Adrenal gland (tissue), 12 donors: ENCODE measurements around the gene SLC6A5. TPM values are rescaled to one million over a fixed set of nuclear protein-coding genes. Genes with fewer than 3 reads are reported as not detected.

ENCODE experiments used
- DNase-seq, 7 donors: peaks; one replicate each; pipeline ENCODE4 v3.0.0-alpha.2; 2019 to 2020
- H3K27ac ChIP-seq, 5 donors: fragments of 200-600 bp; sonication (generic) in 4 of 5; 1 replicate in 3 of 5; 2 replicates in 2 of 5; pipeline versions ENCODE4 v1.5.1 to v1.8.0; 2016 to 2020; ENCODE audit warnings: mild to moderate bottlenecking in 1 of 5
- H3K27me3 ChIP-seq: fragments of 200-600 bp; 2 replicates; pipeline ENCODE4 v1.8.0; 2021
- H3K36me3 ChIP-seq, 2 donors: fragments of 200-600 bp; replicated peaks in 1 of 2; 1 replicate in 1 of 2; 2 replicates in 1 of 2; pipeline versions ENCODE4 v1.5.1 to v1.8.0; 2018 to 2022
- H3K4me1 ChIP-seq, 2 donors: fragments of 200-600 bp; replicated peaks in 1 of 2; 1 replicate in 1 of 2; 2 replicates in 1 of 2; pipeline versions ENCODE4 v1.5.1 to v1.8.0; 2018 to 2021
- H3K4me3 ChIP-seq, 4 donors: fragments of 200-600 bp; sonication (generic) in 3 of 4; one replicate each; pipeline ENCODE4 v1.5.1; 2016 to 2018
- H3K9me3 ChIP-seq, 3 donors: fragments of 200-600 bp; sonication (generic) in 1 of 3; replicated peaks in 1 of 3; 1 replicate in 2 of 3; 2 replicates in 1 of 3; pipeline versions ENCODE4 v1.5.1 to v1.8.0; 2016 to 2021
- CTCF ChIP-seq, 6 experiments: fragments of 450-650 bp in 4 of 6; fragments of 200-600 bp in 2 of 6; sonication (generic) in 1 of 6; IDR thresholded peaks; 1 replicate in 5 of 6; 2 replicates in 1 of 6; pipeline versions ENCODE4 v1.5.1 to v1.8.0; 2016 to 2021; ENCODE audit warnings: antibody characterized with exemption in 6 of 6, mild to moderate bottlenecking in 2 of 6, moderate library complexity in 1 of 6
- POLR2A ChIP-seq, 2 donors: fragments of 450-650 bp; IDR thresholded peaks; one replicate each; pipeline ENCODE4 v1.6.1; 2017; ENCODE audit warnings: antibody characterized with exemption in 2 of 2, mild to moderate bottlenecking in 2 of 2, moderate library complexity in 1 of 2
- WGBS, 4 donors: extraction: QIAGEN DNeasy Blood & Tissue Kit in 2 of 4; methylation state at CpG; one replicate each; pipeline versions ENCODE4 v1.1.5 to v1.1.7; 2013 to 2017; 5-methylcytosine and 5-hydroxymethylcytosine counted together
- intact Hi-C, 2 donors: fragments of 100-400 bp; cut with DNase I; formaldehyde crosslinking; loops; one replicate each; pipeline versions ENCODE4 v1.14.1 to v1.15.0; 2022 to 2023
- polyA plus RNA-seq, 3 donors: library from polyadenylated mRNA; stranded (reverse); fragments of 200-250 nt in 2 of 3; fragments of 350-450 nt in 1 of 3; fragmentation: Illumina TruSeq in 1 of 3; extraction: RNeasy Lipid Tissue Mini Kit (QIAGEN cat#74804) in 1 of 3; gene quantifications; one replicate each; pipeline ENCODE4 v1.2.3, GENCODE V29; 2013 to 2014
- total RNA-seq, 9 donors: library from RNA; depleted of rRNA in 4 of 9; stranded (reverse); fragments of >200 nt in 4 of 9; fragments of 120-200 nt in 1 of 9; fragmentation: NEBNext Ultra II Directional in 1 of 9; extraction: Animal tissue kit (Norgen Biotek cat#: 25700) in 1 of 9; gene quantifications; one replicate each; pipeline versions ENCODE4 v1.1.0 to v1.2.4, GENCODE V29; 2013 to 2023
- donor health status: healthy with polysubstance abuse.
- donor health status: Bipolar disorder and iron deficiency.
- donor health status: DM: yes; HTN: yes; CAD: no.
- donor health status: DM: no; HTN: no; CAD: no.
- donor health status: DM: no; HTN: no; CAD: no.
- donor health status: DM: yes; HTN: yes; CAD: no.

SLC6A5 gene
- total and polyA plus RNA-seq, 12 donors, result 0.03 to 2.4 (median 0.32) TPM; not detected in 8

- Histone ChIP-seq H3K4me1 (no peaks in the 10 kb centered on the region), H3K9me3 (no peaks in the 10 kb centered on the region), H3K27me3 (no peaks in the 10 kb centered on the region), H3K36me3 (no peaks in the 10 kb centered on the region), H3K4me3 (no peak overlapping the region), H3K27ac (no peak overlapping the region)
- TF ChIP-seq POLR2A (IDR thresholded peaks at IDR 0.05), result no peak
- no peak for TF ChIP-seq CTCF (IDR thresholded peaks at IDR 0.05)
- DNase-seq, result no peak
- intact Hi-C loops, result no loop called here
- WGBS, 4 donors, result 85 to 88% (median 87%) methylated on average over 5 of the region's 5 CpGs
Observed at GRCh38 chr11:20634044-20634443, 34.6 kb downstream of the SLC6A5 start.

GRCh38 chr11:20634781-20635180, 35.4 kb downstream of the SLC6A5 start:
- no peak overlapping the region for H3K27ac ChIP-seq
- H3K36me3 ChIP-seq, result no peaks in the 10 kb centered on the region
- H3K4me3 ChIP-seq, result no peak overlapping the region
- intact Hi-C loops, result no loop called here
- DNase-seq, result no peak
- WGBS, 4 donors, result 81 to 87% (median 86%) methylated on average over 7 of the region's 7 CpGs
- no peaks in the 10 kb centered on the region for H3K4me1 ChIP-seq
- H3K27me3 ChIP-seq, result no peaks in the 10 kb centered on the region
- TF ChIP-seq POLR2A (IDR thresholded peaks at IDR 0.05), result no peak
- no peak for TF ChIP-seq CTCF (IDR thresholded peaks at IDR 0.05)
- H3K9me3 ChIP-seq, result no peaks in the 10 kb centered on the region

- TF ChIP-seq POLR2A (IDR thresholded peaks at IDR 0.05) (no peak), CTCF (IDR thresholded peaks at IDR 0.05) (no peak)
- H3K27ac ChIP-seq, result no peak overlapping the region
- H3K36me3 ChIP-seq, result no peaks in the 10 kb centered on the region
- no peak for DNase-seq
- 75 to 84% (median 77%) methylated on average over 7 of the region's 7 CpGs for WGBS, 4 donors
- H3K4me1 ChIP-seq, result no peaks in the 10 kb centered on the region
- H3K9me3 ChIP-seq, result no peaks in the 10 kb centered on the region
- H3K27me3 ChIP-seq, result no peaks in the 10 kb centered on the region
- no peak overlapping the region for H3K4me3 ChIP-seq
- intact Hi-C loops, result no loop called here
Observed at GRCh38 chr11:20638074-20638473, 38.7 kb downstream of the SLC6A5 start.

- Histone ChIP-seq H3K36me3 (no peaks in the 10 kb centered on the region), H3K27ac (no peak overlapping the region), H3K4me1 (no peaks in the 10 kb centered on the region), H3K4me3 (no peak overlapping the region), H3K27me3 (no peaks in the 10 kb centered on the region), H3K9me3 (no peaks in the 10 kb centered on the region)
- intact Hi-C loops, result loop anchor here in 1 of 2 donors (10.0 kb wide), 1 partner anchor 875 kb away; no protein-coding TSS in a partner anchor
- TF ChIP-seq CTCF (IDR thresholded peaks at IDR 0.05) (no peak), POLR2A (IDR thresholded peaks at IDR 0.05) (no peak)
- 18 to 39% (median 29%) methylated on average over 3 of the region's 3 CpGs for WGBS, 4 donors
- peak in 3 of 7 donors; percentile 9 to 36 (median 19) for DNase-seq
Observed at GRCh38 chr11:20639688-20640087, 40.3 kb downstream of the SLC6A5 start.
